NB4 (cell line): ENCODE data around the gene COPE.

Experiments used
- DNase-seq: peaks from one replicate; pipeline ENCODE4 v3.0.0; 2010; ENCODE audit warnings: low read depth
- H3K4me3 ChIP-seq: one replicate; pipeline ENCODE4 v1.5.1; 2011; ENCODE audit warnings: mild to moderate bottlenecking, low read depth, low read length, moderate library complexity
- CTCF ChIP-seq: IDR thresholded peaks from one replicate; pipeline ENCODE4 v1.5.1; 2012; ENCODE audit warnings: low read depth, low read length
- MAX ChIP-seq: IDR thresholded peaks from 2 replicates; pipeline ENCODE4 v1.6.1; 2011; ENCODE audit warnings: low read depth, low read length
- MYC ChIP-seq: IDR thresholded peaks from 2 replicates; pipeline ENCODE4 v1.6.1; 2011; ENCODE audit warnings: low read depth, low read length
- POLR2A ChIP-seq: IDR thresholded peaks from 2 replicates; pipeline ENCODE4 v1.6.1; 2011; ENCODE audit warnings: mild to moderate bottlenecking; ENCODE audit not compliant: insufficient read length; ENCODE audit errors: extremely low read depth

Gene COPE

GRCh38 chr19:18912933-18913332 lies 6.3 kb downstream of the COPE start:
- TF ChIP-seq CTCF (no peak), MYC (no peak), POLR2A (no peak), MAX (no peak)
- DNase-seq = no peak
- H3K4me3 ChIP-seq = no peak overlapping the region

- H3K4me3 ChIP-seq = no peak overlapping the region
- TF ChIP-seq POLR2A (no peak), MYC (no peak)
- no peak for DNase-seq
Measured at GRCh38 chr19:18910801-18911436, 8.3 kb downstream of the COPE start.

GRCh38 chr19:18910010-18910409 lies 9.2 kb downstream of the COPE start:
- no peak overlapping the region for H3K4me3 ChIP-seq
- TF ChIP-seq MAX (no peak), MYC (no peak), POLR2A (no peak)
- no peak for DNase-seq

- no peak overlapping the region for H3K4me3 ChIP-seq
- DNase-seq = no peak
- TF ChIP-seq POLR2A = no peak
- no peak for TF ChIP-seq MYC
- no peak for TF ChIP-seq CTCF
- TF ChIP-seq MAX = no peak
Measured at GRCh38 chr19:18908917-18909619, 10.1 kb downstream of the COPE start.

- H3K4me3 ChIP-seq = no peak overlapping the region
- TF ChIP-seq POLR2A = no peak
- no peak for TF ChIP-seq MAX
- no peak for TF ChIP-seq CTCF
- no peak for TF ChIP-seq MYC
- no peak for DNase-seq
Measured at GRCh38 chr19:18906605-18907519, 12.3 kb downstream of the COPE start.

- no peak for DNase-seq
- H3K4me3 ChIP-seq = no peak overlapping the region
- TF ChIP-seq MYC = no peak
- no peak for TF ChIP-seq CTCF
- TF ChIP-seq MAX = no peak
- no peak for TF ChIP-seq POLR2A
Measured at GRCh38 chr19:18905513-18906236, 13.5 kb downstream of the COPE start.
